HCEC 1CT (cell line): ENCODE results near the gene EML6.

Experiments used
- DNase-seq: peaks from one replicate; pipeline ENCODE4 v3.0.0-alpha.2; 2017

The EML6 gene

DNA sequence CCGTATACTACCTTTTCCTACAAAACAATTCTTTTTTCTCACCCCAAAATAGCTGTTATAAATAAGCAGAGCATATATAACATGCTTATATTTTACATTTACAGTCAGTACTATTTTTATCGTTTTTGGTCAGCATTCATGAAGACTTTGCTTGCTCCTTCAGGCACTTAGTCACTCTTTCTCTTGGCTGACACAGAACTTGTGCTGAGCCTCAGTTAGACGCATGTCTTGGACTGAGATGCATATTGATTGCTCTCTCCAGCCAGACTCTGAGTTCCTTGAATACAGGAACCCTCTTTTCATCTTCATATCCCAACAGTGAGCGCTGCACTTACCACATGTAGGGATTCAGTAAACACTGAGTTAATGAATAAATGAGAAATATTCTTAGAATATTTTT lies 168.4 kb downstream of the EML6 start:
- no peak for DNase-seq

DNA sequence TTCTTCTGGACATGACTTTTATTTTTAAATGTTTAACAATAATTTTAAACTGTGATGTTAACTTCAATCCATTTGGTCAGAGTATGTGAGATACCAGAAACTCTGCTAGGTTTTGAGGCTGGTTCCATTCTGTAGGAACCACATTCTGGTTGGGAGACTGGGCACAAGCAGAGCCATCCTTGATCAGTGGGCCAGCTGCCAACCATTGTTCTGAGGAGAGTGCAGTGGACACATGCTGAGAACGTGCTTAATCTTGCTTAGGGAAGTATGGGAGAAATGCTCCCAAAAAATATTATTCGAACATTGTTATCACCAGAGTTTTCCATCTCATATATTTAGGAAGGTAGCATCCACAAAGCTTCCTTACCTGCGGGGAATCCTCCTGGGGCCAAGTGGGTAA lies 171.0 kb downstream of the EML6 start:
- no peak for DNase-seq

DNA sequence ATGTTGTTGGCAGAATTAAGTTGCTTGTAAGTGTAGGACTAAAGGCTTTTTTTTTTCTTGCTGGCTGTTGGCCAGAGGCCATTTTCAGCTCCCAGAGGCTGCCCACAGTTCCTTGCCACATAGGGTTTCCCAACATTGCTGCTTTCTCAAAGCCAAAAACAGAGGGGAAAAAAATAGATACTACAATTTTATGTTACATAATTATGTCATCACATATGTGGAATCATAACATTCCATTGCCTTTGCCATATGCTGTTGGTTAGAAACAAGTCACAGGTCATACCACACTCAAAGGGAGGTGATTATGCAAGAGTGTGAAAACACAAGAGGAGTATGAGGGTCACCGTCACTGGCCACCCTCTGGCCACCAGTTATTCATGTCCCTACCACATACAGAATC lies 172.3 kb downstream of the EML6 start:
- peak; percentile 77 for DNase-seq

DNA sequence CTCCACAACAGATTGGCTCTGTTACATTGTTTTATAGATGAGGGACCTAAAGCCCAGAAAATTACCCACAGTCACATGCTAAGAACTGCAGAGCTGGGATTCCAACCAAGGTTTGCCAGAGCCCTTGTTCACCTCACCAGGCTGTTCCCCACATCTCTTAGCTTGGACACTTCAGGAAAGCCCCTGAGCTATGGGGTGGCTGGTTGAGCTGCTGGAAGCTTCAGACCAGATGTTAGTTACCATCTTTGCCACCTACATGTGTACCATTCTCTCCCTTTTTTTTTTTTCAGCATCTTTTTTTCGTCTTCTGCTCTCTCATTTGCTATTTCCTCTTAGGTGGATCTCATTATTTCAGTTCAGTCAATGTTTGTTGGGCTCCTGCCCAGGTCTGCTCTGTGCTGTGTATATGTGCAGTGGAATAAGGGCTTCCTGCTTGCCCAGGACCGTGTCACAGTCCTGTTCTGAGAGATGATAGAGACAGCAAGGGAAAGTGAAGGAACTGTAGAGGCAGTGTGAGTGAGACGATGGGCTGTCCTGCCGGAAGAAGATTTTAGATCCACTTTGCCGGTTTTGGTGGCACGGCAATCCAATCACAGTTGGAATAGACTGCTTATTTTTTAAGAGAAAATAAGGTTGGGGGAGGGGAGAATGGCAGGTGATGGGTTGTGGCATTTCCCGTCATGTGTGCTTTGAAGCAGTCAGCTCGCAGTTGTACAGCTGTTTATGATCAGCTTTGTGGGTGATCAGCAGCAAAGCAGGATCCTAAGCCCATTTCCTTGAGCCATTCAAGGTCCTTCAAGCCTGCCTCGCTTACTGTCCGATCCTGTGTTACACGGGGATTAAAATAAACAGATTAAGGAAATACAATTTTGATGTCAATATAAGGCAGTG lies 174.2 kb downstream of the EML6 start:
- no peak for DNase-seq

DNA sequence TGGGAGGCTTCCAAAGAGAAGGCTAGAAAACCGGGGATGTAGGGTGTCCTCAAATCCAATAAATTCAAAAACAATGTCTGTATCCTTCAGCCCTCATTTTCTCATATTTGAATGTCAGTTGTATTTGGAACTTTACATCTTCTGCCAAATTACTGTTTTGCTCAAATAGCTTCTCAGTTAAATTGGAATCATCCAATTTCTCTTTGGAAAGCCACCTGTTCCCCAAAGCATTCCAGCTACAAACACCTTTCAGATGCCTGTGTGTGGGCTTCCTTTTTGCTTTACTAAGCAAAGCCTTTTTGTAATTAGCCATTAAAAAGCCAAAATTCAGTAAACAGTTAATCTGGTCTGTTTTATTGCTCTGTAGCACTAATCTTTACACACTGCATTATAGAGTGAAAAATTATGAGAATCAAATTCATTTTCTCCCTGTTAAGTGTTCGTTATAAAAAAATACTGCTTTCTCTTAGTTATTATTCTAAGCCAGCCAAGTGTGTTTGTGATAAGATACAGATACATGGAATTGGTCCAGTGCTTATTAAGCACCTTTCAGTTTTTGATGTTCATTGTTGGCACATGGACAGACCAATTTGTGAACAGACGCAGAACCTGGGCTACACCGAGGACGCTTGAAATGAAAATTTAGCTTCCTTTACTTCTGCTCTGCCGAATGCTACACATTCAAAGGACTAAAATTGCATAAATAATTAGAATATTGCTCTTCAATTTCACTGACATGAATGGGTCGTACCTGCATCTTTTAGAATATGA lies 175.2 kb downstream of the EML6 start:
- DNase-seq: no peak

DNA sequence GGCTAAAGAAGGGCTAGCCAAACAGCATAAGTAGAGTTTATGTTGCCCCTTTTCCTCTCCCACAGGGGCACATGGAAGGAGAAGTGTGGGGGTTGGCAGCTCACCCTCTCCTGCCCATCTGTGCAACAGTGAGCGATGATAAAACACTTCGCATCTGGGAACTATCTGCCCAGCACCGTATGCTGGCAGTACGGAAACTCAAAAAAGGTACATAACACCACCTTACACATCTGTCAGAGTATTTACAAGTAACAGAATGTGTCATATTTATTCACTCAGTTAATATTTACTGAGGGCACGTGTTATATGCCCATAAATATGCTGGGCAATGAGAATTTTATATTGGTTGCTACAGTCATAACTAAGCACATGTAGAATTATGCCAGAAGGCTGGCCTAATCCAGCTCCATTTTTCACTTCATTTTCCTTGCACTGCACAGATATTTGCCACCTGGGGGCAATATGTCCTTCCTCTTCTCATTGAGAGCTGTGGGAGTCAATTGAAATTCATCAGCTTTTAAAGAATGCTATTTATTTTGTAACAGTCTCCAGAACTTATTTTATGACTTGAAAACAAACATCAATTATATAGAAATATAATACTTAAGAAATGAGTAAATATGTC lies 176.2 kb downstream of the EML6 start:
- peak; percentile 68 for DNase-seq

DNA sequence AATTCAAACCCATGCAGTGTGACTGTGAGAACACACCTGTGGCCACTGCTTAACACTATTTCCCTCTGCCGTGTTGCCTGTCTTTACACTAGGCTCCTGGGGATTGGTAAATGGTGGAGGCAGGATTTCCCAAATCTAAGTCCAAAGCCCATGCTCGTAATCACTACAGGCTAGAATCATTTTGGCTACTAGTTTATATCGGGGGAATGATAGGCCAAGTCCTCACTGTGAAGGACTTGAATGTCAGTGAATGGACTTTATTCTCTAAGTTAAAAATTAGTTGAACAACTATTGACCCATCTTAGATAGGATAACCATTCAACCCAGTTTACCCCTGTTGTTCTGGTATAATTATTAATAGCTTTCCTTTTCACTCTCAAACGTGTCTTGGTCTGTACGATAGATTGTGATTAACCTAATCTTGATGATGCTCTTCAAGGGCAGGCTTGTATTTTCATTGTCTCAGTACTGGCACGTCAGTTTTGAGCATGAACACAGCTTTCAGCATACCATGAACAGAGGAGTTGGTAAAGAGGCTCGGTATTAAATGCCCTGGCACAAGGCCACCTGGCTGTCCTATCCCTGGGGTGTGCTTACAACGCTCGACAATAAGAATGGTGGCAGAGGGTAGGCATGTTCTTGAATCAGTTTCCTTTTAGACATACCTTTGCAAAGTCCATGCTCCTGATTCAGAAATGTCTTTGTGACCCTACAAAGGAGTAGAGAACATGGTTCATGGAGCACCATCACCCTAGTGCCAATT lies 177.9 kb downstream of the EML6 start:
- no peak for DNase-seq

DNA sequence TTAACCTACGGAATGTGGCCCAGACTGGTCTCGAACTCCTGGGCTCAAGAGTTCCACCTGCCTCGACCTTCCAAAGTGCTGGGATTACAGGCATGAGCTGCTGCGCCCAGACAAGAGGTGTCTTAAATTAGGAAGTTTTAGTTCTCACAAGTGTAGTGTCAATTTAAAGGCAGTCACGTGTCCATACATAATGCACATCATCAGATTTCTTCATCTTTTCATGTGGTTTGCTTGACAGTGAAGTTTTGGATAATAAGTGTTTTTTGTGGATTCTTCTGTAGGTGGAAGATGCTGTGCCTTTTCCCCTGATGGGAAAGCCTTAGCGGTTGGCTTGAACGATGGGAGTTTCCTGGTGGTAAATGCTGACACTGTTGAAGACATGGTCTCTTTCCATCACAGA lies 179.3 kb downstream of the EML6 start:
- no peak for DNase-seq

DNA sequence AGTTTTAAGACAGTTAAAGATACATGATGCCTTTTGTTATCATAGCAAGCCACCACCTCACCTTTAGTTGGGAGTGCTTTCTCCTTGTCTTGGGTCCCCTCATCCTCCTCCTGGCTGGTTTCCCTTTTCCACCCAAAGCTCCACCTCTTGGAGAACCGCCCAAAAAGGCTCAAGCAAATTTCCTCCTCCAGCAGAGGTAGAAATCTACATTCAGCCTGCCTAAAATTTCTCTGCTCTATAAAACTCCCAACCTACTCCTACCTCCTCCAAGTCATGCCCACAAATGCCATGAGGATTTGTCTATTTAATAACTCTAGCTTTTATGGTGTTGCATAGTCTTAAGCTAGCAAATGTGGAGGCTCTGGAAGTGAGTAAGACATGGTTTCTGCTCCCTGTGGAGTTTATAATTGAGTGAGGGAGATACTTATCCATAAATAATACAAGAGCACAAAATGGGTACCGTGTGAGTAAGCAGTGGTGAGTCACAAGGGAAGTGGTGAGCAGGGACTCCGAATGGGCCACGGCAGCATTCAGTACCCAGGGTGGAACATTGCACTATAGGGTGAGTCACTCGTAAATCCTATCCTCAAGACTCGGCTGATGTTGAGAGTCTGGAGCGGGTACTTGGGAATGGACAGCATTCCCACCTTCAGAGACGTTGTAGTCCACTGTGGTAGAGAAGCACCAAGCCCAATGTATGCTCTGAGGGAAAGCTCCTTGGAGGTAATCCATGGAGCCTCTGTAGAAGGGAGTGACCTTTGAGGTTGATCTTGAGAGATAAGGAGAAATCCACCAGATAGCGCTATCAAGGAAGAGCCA lies 180.5 kb downstream of the EML6 start:
- DNase-seq: peak; percentile 100

DNA sequence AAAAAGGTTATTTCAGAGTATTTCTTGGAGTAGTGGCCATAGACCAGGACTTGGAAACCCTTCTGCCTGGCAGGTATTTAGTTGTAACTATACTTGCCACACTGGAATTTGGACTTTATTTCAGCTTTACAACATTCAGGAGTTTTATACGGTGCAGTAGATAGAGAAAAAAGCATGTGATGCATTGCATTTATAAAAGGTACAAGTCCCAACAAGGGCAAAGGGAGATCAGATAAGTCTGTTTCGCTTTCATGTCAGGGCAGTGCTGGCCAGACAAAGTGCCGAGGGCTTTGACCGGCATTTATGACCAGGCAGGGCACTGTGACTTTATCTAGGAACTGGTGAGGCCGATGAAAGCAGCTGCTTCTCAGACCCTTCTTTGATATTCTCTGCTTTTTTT lies 181.4 kb downstream of the EML6 start:
- no peak for DNase-seq

DNA sequence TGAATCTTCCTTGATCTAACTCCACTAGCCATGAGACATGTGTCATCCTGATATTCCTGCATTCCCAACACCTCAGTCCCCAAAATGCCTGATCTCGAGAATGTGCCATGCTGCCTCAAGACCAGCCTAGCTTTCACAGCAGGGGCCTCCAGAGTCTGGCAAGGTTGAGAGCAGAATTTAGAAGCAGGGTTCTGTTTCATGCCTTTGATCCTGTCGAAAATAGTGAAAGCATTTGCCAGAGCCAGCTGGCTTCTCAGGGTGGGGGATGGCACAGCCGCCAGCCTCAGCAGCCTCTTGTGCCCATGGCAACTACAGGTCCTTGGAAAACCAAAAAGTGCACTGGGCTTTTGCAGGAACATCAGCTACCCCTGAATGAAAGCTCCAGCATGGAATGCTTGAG lies 183.3 kb downstream of the EML6 start:
- no peak for DNase-seq

DNA sequence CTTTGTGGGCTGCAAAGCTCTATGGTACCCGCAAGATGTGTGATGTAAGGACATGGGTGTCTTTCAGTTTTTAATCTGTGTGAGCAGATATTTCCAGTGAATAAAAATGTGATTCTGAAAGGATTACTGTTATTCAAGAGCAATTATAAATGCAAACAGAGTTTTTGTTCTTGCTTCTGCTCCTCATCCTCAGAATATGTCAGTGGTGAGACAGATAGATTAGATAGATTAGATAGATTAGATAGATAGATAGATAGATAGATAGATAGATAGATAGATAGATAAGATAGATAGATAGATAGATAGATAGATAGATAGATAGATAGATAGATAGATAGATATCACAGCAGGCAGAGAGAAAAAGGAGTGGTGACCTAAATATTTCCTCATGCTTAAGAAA lies 184.2 kb downstream of the EML6 start:
- DNase-seq: no peak

DNA sequence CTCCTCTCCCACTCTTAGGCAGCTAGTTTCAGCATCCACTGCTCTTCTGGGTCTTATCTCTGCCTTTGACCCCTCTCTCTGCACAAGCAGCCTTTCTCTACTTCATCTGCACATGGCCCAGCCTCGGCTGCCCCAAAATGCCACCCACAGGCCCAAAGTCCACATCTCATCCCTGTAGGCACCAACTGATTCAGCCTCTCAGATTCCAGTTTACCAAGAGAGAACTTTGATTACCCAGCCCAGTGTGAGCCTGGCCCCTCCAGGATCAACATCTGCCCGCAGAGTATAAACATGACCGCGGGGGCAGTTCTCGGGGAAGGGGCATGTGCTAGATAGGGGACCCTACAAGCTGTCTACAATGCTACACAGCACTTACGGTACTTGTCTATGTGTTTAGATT lies 185.1 kb downstream of the EML6 start:
- no peak for DNase-seq

DNA sequence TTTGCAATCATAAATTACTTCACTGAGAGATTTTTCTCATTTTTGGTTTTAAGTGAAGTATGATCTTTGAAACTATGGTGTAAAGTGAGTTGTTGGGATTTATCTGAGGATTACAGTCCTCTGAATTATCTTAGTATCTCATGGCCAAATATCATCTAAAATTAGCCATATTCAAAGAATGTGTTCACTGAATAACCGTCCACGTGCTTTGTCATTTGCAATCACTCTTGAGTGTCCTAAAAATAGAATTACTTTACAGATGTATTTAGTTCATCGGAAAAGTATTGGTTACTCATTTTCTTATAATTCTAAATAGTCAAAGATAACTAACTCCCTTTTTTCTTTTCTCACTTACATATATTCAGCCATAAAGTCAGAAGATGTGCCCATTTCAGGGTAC lies 185.5 kb downstream of the EML6 start:
- DNase-seq: peak; percentile 77

DNA sequence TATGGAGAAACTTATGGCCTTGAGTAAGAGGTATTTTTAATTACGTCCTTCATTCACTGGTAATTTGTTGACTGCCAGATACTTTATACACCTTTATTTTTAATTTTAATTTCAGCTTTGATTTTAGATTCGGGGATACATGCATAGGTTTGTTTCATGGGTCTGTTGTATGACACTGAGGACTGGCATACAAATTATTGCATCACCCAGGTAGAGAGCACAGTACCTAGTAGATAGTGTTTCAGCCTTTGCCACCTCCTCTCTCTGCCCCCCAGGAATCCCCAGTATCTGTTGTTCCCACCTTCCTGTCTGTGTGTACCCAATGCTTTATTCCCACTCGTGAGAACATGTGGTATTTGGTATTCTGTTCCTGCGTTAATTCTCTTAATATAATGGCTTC lies 188.8 kb downstream of the EML6 start:
- no peak for DNase-seq

DNA sequence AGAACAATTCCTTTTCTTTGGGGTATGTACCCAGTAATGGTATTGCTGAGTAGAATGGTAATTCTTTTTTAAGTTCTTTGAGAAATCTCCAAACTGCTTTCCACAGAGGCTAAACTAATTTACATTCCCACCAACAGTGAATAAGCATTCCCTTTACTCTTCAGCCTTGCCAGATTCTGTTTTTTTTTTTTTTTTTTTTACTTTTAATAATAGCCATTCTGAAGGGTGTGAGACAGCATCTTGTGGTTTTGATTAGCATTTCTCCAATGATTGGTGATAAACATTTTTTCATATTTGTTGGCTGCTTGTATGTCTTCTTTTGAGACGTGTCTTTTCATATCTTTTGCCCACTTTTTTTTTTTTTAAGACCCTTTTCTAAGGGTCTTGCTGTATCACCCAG lies 189.4 kb downstream of the EML6 start:
- no peak for DNase-seq

DNA sequence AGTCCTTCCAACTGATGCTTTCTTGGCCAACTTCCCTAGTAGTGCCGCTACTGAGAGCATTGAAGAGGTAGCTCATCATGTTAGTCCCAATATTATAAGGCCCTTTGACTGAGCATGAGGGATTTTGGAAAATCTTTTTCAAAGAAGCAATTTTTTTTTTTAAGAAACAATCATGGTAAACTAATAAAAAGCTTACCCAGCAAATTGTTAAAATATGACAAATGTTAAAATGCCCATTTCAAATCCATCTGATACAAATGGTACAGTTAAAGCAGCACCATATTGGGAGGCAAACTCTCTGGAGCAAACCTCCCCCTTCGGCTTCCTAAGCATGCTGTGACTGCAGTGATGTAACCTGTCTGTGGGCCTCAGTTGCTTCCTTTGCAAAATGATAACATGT lies 191.2 kb downstream of the EML6 start:
- DNase-seq: no peak

DNA sequence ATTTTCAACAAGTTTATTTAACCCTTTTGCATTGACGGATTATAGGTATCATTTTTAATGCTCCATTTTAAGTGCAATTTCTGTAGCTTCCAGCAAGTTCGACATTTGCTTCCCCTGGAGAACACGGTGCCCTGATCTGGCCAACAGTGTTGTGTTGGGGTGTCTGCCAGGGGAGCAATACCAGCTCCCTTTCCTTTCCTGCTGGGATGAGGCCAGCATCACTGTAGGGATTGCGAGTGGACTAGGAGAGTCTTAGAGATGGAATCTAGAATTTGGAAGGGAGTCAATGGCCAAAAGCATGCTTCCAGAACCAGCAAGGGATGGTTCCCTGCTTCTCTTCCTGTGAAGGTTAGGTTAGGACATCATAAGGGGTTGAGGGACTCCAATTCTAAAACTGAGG lies 191.6 kb downstream of the EML6 start:
- no peak for DNase-seq

DNA sequence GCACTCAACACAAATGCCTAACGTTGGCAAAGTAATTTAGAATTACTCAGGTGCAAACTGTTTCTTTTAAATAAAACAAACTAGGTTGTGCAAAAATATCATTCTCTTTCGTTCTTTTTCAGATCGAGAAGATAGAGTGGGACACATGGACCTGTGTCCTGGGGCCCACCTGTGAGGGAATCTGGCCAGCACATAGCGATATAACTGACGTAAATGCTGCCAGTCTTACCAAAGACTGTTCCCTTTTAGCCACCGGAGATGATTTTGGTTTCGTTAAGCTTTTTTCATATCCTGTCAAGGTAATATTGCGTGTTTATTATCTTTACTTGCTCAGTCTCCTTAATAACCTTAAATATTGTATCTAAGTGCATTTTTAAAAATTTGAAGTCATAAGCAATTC lies 193.2 kb downstream of the EML6 start:
- no peak for DNase-seq

DNA sequence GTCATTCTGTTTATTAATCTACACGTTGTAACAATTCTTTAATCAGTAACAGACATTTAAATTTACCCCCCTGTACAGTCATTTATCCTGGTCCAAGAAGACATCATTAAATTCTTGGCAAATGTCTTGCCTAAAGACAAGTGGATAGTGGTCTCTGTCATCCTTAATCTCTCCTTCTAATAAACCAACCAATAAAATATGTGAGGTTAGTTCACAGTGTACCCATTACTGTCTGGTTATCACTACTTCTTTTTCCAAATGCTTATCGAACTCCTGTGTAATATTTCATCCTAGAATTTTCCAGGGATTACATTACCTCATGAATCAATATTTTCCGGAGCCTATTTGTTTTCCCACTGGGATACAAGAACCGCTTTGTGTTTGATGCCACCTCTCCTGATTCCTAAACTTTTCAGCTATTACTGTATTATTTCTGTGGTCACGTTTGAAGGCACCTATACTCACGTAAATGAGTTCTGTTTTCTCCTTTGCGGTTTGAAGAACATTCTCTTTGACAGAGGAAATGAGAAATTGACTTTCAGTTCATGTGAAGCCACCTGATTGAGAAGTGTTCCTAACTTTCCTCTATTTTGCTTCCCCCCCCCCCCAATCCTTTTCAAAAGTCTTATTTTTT lies 195.3 kb downstream of the EML6 start:
- DNase-seq: no peak

DNA sequence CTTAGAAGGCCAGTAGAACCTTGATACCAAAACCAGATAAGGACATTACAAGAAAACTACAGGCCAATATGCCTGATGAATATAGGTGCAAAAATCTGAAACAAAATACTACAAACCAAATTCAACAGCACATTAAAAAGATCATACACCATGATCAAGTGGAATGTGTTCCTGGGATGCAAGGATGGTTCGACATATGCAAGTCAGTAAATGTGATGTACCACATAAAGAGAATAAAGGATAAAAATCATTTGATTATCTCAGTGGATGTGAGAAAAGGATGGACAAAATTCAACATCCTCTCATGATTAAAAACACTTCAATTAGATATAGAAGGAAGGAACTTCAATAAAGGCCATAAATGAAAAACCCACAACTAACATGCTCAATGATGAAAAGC lies 197.2 kb downstream of the EML6 start:
- no peak for DNase-seq

DNA sequence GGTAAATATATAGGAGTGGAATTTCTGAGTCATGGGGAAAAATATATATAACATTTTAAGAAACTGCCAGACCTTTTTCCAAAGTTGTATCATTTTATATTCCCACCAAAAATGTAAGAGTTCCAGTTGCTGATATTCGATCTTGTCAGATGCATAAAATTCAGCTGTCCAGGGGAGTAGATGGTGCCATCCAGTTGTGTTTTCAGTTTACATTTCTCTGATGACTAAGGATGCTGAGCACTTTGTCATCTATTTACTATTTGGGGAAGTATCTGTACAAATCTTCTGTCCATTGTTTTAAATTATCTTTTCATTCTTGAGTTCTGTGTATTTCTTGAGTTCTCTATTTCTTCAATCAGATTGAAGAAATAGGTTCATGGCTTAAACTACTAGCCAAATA lies 200.7 kb downstream of the EML6 start:
- no peak for DNase-seq
